ENCODE data around the gene HECW1.

HECW1 gene

DNA sequence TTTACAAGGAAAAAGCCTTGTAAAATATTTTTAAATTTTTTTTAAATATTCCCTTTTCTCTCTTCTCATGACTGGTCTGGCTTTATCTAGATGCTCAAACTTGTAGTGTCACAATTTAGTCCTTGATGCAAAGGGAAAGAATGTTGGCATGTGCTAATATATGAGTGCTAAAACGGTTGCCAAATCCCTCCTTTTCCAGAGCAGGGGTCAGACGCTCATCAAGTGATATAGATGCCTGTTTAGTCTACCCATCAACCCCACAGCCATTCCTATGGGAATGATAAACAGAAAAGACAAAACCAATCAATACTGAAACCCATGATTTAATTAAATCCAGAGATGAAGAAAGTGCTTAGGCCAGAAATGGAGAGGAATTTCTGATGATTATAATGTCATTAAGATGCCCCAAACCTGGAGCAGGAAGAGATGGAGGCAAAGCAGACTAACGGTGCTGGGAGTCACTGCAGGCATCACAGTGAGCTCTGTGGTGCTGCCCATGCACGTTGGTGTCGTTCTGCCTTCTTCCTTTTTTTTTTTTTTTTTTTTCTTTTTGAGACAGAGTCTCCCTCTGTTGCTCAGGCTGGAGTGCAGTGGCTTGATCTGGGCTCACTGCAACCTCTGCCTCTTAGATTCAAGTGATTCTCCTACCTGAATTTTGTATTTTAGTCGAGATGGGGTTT, 260.4 kb downstream of the HECW1 start:
- no peak for DNase-seq (ENCODE audit: low spot score)

GRCh38 chr7:43377196-43377960, 264.9 kb downstream of the HECW1 start:
- no peak for DNase-seq (ENCODE audit: low spot score)

GRCh38 chr7:43379210-43379609, 266.8 kb downstream of the HECW1 start:
- DNase-seq (ENCODE audit: low spot score): no peak

DNA sequence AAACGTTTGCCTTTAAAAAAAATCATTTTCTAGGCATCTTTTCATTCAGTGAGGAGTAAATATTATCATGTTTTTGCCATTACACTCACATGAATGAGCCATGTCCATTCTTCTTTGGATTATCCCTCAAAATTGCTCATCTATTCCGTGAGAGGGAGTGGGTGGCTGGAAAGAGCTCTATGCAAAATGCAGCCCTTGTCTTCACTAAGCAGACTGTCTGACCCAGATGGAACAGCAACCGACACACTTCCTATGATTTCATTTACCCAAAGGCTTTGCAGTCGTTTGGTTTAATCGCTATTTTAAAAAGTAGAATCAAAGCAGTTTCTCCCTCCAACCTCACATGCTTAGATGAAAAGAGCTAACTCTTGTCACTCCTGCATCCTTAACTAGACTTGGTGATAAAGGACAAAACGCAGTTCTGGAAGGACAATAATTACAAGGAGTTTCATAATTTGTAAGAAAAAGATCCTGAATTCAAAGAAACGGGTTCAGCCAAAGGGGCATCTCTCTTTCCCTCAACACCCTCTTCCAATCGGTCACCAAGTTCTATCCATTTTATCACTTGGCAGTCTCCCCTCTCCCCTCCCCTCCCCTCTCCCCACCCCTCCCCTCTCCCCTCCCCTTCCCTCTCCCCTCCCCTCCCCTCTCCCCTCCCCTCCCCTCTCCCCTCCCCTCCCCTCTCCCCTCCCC, 272.3 kb downstream of the HECW1 start:
- DNase-seq (ENCODE audit: low spot score): no peak

DNA sequence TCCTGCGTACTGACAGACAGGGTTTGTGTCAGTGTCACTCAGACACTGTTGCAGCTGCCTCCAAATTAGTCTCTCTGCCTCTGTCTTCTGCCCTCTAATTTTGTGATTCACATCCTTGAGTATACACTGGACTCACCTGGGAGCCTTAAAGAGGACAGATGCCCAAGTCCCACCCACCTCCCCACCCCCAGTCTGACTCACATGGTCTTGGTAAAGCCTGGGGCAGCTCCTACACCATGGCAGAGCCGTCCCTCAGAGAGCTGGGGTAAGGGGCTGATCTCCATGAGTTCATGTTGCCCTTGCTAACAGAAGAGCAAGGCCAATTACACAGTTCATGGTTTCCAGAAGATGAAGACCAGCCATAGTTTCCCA, 272.8 kb downstream of the HECW1 start:
- no peak for DNase-seq (ENCODE audit: low spot score)

DNA sequence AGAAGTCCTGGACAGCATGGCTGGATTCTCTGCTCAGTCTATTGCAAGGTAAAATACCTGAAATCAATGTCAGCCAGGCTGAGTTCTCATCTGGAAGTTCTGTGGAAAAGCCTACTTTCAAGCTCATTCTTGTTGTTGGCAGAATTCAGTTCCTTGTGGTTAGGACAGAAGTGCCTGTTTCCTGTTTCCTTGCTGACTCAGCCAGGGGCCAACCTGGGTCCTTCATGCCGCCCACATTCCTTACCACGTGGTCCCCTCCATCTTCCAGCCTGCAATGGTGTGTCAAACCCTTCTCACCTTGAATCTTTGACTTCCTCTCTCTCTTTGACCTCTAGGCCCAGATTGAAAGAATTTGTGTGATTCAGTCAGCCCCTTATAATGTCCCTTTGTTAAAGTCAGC, 273.4 kb downstream of the HECW1 start:
- DNase-seq (ENCODE audit: low spot score): no peak

GRCh38 chr7:43387932-43388331, 275.5 kb downstream of the HECW1 start:
- no peak for DNase-seq (ENCODE audit: low spot score)

DNA sequence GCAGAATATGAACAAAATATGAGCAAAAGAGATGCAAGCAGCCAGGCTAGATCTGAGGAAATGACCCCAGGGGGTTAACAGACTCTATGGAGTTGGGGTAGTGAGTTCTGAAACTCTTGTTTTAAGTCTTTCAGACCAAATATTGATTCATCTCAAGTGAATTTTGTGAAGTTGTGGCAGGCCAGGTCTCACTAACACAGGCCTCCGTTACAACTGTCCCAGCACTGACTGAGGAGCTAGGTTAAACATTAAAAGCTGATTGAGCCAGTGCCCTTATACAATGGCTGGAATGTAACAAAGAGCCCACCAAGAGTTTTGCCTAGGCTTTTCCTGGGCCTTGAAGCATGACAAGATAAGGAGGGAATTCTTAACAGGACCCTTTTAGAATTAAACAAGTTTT, 278.1 kb downstream of the HECW1 start:
- no peak for DNase-seq (ENCODE audit: low spot score)

- DNase-seq (ENCODE audit: low spot score): no peak
Observed at GRCh38 chr7:43391518-43391917, 279.1 kb downstream of the HECW1 start.

- DNase-seq (ENCODE audit: low spot score): no peak
Observed at GRCh38 chr7:43392638-43393330, 280.3 kb downstream of the HECW1 start.

- no peak for DNase-seq (ENCODE audit: low spot score)
Observed at GRCh38 chr7:43394441-43395130, 282.1 kb downstream of the HECW1 start.

DNA sequence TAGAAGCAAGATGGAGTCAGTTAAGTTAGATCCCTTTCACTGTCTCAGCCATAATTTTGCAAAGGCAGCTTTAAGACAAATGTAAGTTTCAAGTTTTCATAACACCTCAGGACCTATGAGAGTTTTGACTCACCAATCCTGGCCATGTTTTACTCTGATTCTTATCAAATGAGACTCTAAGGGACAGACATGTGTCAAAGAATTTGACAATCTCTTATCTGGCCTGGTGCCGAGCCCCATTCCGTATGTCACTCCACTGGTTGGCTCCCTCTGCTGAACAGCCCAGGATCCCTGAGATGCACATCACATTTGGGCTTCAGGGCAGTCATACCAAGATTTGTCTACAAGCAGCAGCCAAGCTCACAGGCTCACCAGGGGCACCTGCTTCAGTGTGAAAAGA, 282.9 kb downstream of the HECW1 start:
- DNase-seq (ENCODE audit: low spot score): no peak

GRCh38 chr7:43396187-43396740, 283.8 kb downstream of the HECW1 start:
- DNase-seq (ENCODE audit: low spot score): no peak

GRCh38 chr7:43398831-43399230, 286.4 kb downstream of the HECW1 start:
- DNase-seq (ENCODE audit: low spot score): no peak

GRCh38 chr7:43405948-43406347, 293.5 kb downstream of the HECW1 start:
- DNase-seq (ENCODE audit: low spot score): no peak

DNA sequence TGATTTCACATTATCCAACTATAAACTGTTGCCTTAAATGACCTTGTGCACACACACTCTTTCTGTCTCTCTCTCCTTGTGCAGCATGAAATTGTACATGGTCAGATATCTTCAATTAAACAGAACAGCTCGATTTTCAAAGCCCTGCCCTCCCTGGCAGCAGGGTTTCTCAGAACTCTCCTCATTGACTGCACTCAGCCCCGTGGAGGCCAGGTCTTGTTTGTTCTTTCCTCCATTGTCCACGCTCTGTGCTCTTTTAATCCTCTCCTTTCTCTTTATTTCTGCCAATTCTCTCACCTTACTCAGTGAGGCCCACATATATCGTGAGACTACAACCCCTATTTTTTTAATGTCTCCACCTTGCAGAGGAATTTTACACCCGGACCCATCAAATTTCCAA, 294.5 kb downstream of the HECW1 start:
- DNase-seq (ENCODE audit: low spot score): no peak

DNA sequence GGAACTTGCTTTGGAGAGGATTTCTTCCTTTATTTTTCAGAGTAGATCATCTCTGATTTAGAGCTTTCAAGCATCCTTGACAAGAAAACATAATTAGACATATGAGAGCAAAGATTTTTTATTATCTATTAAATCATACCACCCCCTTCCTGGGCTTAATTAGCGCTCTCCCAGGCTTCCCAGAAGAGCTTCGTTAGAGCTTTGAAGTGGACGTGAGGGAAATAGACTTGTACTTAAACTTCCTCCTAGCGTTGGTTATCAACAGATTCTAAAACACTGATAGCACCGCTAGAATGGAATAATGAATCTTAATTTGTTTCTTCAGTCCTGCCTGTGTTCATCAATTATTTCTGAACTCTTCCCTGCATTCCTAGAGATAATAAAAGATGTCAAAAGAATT, 296.5 kb downstream of the HECW1 start:
- no peak for DNase-seq (ENCODE audit: low spot score)

DNA sequence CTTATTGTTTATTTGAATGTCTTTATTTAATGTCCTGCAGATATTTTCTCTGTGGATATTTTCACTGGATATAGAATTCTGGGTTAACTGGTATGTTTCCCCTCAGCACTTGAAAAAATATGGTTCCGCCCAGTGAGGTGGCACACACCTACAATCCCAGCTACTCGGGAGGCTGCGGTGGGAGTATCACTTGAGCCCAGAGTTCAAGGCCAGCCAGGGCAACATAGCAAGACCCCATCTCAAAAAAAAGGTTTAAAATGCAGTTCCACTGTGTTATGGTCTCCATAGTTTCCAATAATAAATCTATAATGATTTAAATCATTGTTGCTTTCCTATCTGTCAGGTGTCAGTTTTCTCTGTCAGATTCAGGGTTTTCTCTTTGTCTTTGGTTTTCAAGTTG, 305.0 kb downstream of the HECW1 start:
- DNase-seq (ENCODE audit: low spot score): no peak

- no peak for DNase-seq (ENCODE audit: low spot score)
Observed at GRCh38 chr7:43430411-43430810, 318.0 kb downstream of the HECW1 start.

- DNase-seq (ENCODE audit: low spot score): no peak
Observed at GRCh38 chr7:43431020-43431595, 318.7 kb downstream of the HECW1 start.

DNA sequence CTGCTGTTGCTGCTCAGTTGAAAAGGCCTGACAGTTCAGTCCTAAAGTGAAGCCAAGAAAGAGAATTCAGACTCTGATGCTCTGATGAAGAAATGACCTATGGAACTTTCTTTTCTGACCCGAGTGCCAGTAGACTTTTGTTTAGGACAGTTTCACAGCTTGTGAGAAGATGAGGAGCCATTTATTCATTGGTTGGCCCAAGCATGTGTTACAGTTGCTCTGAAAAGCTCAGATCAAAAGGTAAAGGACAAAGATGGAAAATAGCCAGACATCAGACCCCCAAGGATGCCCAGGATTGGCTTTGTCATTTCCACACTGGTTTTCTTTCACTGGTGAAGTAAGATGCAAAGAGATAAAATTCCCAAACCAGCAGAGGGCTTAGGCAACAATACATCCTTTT, 321.2 kb downstream of the HECW1 start:
- no peak for DNase-seq (ENCODE audit: low spot score)
